RWPE1 (cell line): Measurements from ENCODE around the gene IGSF11.

ENCODE experiments used
- CTCF ChIA-PET: fragments of 350-600 bp; sonication (Branson Sonifier 250); formaldehyde crosslinking; extraction: SDS; loops from one replicate; lab custom pipeline; 2021; lab: Yijun Ruan, JAX
- POLR2A ChIA-PET: fragments of 400-600 bp; formaldehyde crosslinking; extraction: SDS; loops from one replicate; lab custom pipeline; 2020; ENCODE audit warnings: antibody characterized with exemption; ENCODE audit not compliant: low non-redundant PET; lab: Yijun Ruan, JAX
- DNase-seq: peaks from one replicate; pipeline ENCODE4 v3.0.0; 2012; ENCODE audit warnings: low spot score
- H3K27ac ChIP-seq: fragments of 450-650 bp; 2 replicates; pipeline ENCODE4 v1.5.1; 2017
- CTCF ChIP-seq: fragments of 450-650 bp; conservative IDR thresholded peaks from 2 replicates; pipeline ENCODE4 v1.5.1; 2017; ENCODE audit warnings: low read depth, mild to moderate bottlenecking

Gene IGSF11

GRCh38 chr3:118974356-118975097, 60.1 kb downstream of the IGSF11 start:
- no peak for TF ChIP-seq CTCF
- no peak overlapping the region for H3K27ac ChIP-seq
- ChIA-PET POLR2A (no interaction called here), CTCF (interaction anchor here (0.7 kb wide), 1 partner anchor 1571 kb away, joined by 3 read pairs; no protein-coding TSS in a partner anchor)
- no peak for DNase-seq

GRCh38 chr3:118973050-118973449, 61.6 kb downstream of the IGSF11 start:
- TF ChIP-seq CTCF, result no peak
- DNase-seq, result no peak
- H3K27ac ChIP-seq, result no peak overlapping the region
- ChIA-PET CTCF (no interaction called here), POLR2A (no interaction called here)

- DNase-seq, result no peak
- CTCF ChIA-PET, result interaction anchor here (0.7 kb wide), 1 partner anchor 197 kb away, joined by 6 read pairs; no protein-coding TSS in a partner anchor
- no peak overlapping the region for H3K27ac ChIP-seq
- TF ChIP-seq CTCF, result no peak
- POLR2A ChIA-PET, result no interaction called here
These were observed 63.8 kb downstream of the IGSF11 start for GRCh38 chr3:118970819-118971218.

GRCh38 chr3:118968640-118969039, 66.0 kb downstream of the IGSF11 start:
- ChIA-PET CTCF (no interaction called here), POLR2A (no interaction called here)
- no peak for TF ChIP-seq CTCF
- DNase-seq, result no peak
- H3K27ac ChIP-seq, result no peak overlapping the region

- H3K27ac ChIP-seq, result no peak overlapping the region
- no peak for TF ChIP-seq CTCF
- DNase-seq, result no peak
- ChIA-PET CTCF (no interaction called here), POLR2A (no interaction called here)
These were observed 66.5 kb downstream of the IGSF11 start for GRCh38 chr3:118968111-118968510.

- no peak for DNase-seq
- no peak overlapping the region for H3K27ac ChIP-seq
- CTCF ChIA-PET, result interaction anchor here (0.6 kb wide), 1 partner anchor 16 kb away, joined by 3 read pairs; no protein-coding TSS in a partner anchor
- no peak for TF ChIP-seq CTCF
- POLR2A ChIA-PET, result no interaction called here
These were observed 67.9 kb downstream of the IGSF11 start for GRCh38 chr3:118966700-118967099.
